K562 (cell line): ENCODE measurements around the gene NUTM1. TPM values are rescaled to one million over a fixed set of nuclear protein-coding genes. Genes with fewer than 3 reads are reported as not detected.

Experiments used
- ATAC-seq: fragments of 200-7000 bp; cut with Tn5 transposase; 3 replicates; pipeline ENCODE4 v1.9.1; 2020; ENCODE audit warnings: moderate library complexity
- BruUV-seq: library from RNA; stranded (reverse); fragments of 400-500 nt; replicated peaks from 2 replicates; lab custom pipeline; 2021; lab: Mats Ljungman, UMichigan
- CTCF ChIA-PET: fragments of 300-600 bp; formaldehyde crosslinking; extraction: SDS; loops from one replicate; lab custom pipeline; 2021; ENCODE audit warnings: low intra/inter-chr PET ratio; lab: Yijun Ruan, JAX
- POLR2A ChIA-PET: fragments of 300-600, 350-650 bp; sonication (Branson Sonifier 250); formaldehyde crosslinking; extraction: SDS; loops from one replicate; lab custom pipeline; 2021; ENCODE audit warnings: antibody characterized with exemption, inconsistent platforms; lab: Yijun Ruan, JAX
- DNase-seq, 4 experiments: peaks; one replicate each; pipeline versions ENCODE4 v3.0.0 to v3.0.0-alpha.2; 2011 to 2018; ENCODE audit warnings: low spot score in 3 of 4, mixed read lengths in 3 of 4; ENCODE audit errors: extremely low read depth in 1 of 4
- FAIRE-seq: peaks from 2 replicates; lab custom pipeline; 2011; peaks lifted over from hg19 to GRCh38; lab: Jason Lieb, UNC
- H2AFZ ChIP-seq: 2 replicates; pipeline ENCODE4 v1.6.0; 2011; ENCODE audit warnings: low read depth, low read length, control low read depth, inconsistent platforms
- H3K27ac ChIP-seq: fragments of 200-600 bp; 3 replicates; pipeline ENCODE4 v1.8.0; 2011; ENCODE audit warnings: low read depth, mild to moderate bottlenecking, control low read depth, inconsistent platforms, low read length, moderate library complexity, mixed read lengths; ENCODE audit errors: extremely low read depth
- H3K27me3 ChIP-seq, 2 experiments: fragments of 300-600 bp in 1 of 2; 2 replicates in 1 of 2; 3 replicates in 1 of 2; pipeline versions ENCODE4 v1.6.0 to v1.8.0; 2011; ENCODE audit warnings: inconsistent platforms in 2 of 2, low read length in 2 of 2, mild to moderate bottlenecking in 1 of 2, mixed read lengths in 1 of 2, moderate library complexity in 1 of 2; ENCODE audit not compliant: control insufficient read depth in 2 of 2, insufficient read depth in 2 of 2
- H3K36me3 ChIP-seq: fragments of 300-600 bp; 3 replicates; pipeline ENCODE4 v1.8.0; 2011; ENCODE audit warnings: mild to moderate bottlenecking, low read length, inconsistent platforms; ENCODE audit not compliant: control insufficient read depth, insufficient read depth
- H3K4me1 ChIP-seq, 2 experiments: fragments of 200-600 bp in 1 of 2; replicated peaks in 1 of 2; 2 replicates in 1 of 2; 3 replicates in 1 of 2; pipeline versions ENCODE4 v1.5.1 to v1.8.0; 2011; ENCODE audit warnings: inconsistent platforms in 2 of 2, low read length in 2 of 2, mild to moderate bottlenecking in 1 of 2, mixed read lengths in 1 of 2, moderate library complexity in 1 of 2; ENCODE audit not compliant: control insufficient read depth in 2 of 2, insufficient read depth in 2 of 2
- H3K4me2 ChIP-seq: 2 replicates; pipeline ENCODE4 v1.6.1; 2011; ENCODE audit warnings: low read length, control low read depth, inconsistent platforms, mixed read lengths; ENCODE audit not compliant: insufficient read depth
- H3K4me3 ChIP-seq: fragments of 200-600 bp; sonication (generic), shearing (Covaris generic); 2 replicates; pipeline ENCODE4 v1.5.1; 2016; ENCODE audit warnings: control low read depth, inconsistent platforms
- H3K79me2 ChIP-seq: fragments of 200-600 bp; 3 replicates; pipeline ENCODE4 v1.8.0; 2011; ENCODE audit warnings: low read length, inconsistent platforms; ENCODE audit not compliant: control insufficient read depth, insufficient read depth
- H3K9ac ChIP-seq, 2 experiments: 2 replicates each; pipeline versions ENCODE4 v1.6.0 to v1.6.1; 2011; ENCODE audit warnings: low read depth in 2 of 2, low read length in 2 of 2, control low read depth in 1 of 2, inconsistent platforms in 1 of 2, mild to moderate bottlenecking in 1 of 2, mixed read lengths in 1 of 2; ENCODE audit not compliant: insufficient read depth in 1 of 2
- H3K9me1 ChIP-seq: one replicate; pipeline ENCODE4 v1.6.0; 2011; ENCODE audit warnings: inconsistent platforms, mild to moderate bottlenecking, low read length, moderate library complexity; ENCODE audit not compliant: control insufficient read depth, insufficient read depth
- H3K9me3 ChIP-seq: replicated peaks from 2 replicates; pipeline ENCODE4 v1.5.1; 2011; ENCODE audit warnings: low read depth, low read length, inconsistent platforms; ENCODE audit not compliant: control insufficient read depth, insufficient read depth
- H4K20me1 ChIP-seq: replicated peaks from 2 replicates; pipeline ENCODE4 v1.6.1; 2011; ENCODE audit warnings: low read length, inconsistent platforms, mixed read lengths; ENCODE audit not compliant: control insufficient read depth, insufficient read depth
- ASH1L ChIP-seq: fragments of 450-650 bp; IDR thresholded peaks from 2 replicates; pipeline ENCODE4 v1.6.1; 2018; ENCODE audit warnings: borderline replicate concordance, mild to moderate bottlenecking, low read depth; ENCODE audit not compliant: partially characterized antibody
- EP300 ChIP-seq: IDR thresholded peaks from 2 replicates; pipeline ENCODE4 v1.6.1; 2012; ENCODE audit warnings: low read length, improper control_type of control experiment
- HDAC2 ChIP-seq: fragments of 450-650 bp; IDR thresholded peaks from 2 replicates; pipeline ENCODE4 v1.6.1; 2016; ENCODE audit warnings: mild to moderate bottlenecking
- HDAC8 ChIP-seq: fragments of 450-650 bp; IDR thresholded peaks from 2 replicates; pipeline ENCODE4 v1.6.1; 2016; ENCODE audit warnings: mild to moderate bottlenecking, missing genetic modification characterization, moderate library complexity, missing compliant biosample characterization
- HMG20A ChIP-seq: fragments of 450-650 bp; formaldehyde crosslinking; conservative IDR thresholded peaks from 2 replicates; pipeline ENCODE4 v1.4.0; 2020; ENCODE audit warnings: mild to moderate bottlenecking, mixed read lengths
- NFE2L1 ChIP-seq: fragments of 450-650 bp; IDR thresholded peaks from 2 replicates; pipeline ENCODE4 v1.6.1; 2016; ENCODE audit warnings: missing genetic modification characterization, low read depth, mild to moderate bottlenecking, missing compliant biosample characterization, moderate library complexity, borderline replicate concordance
- SMARCA4 ChIP-seq: fragments of 450-650 bp; IDR thresholded peaks from 2 replicates; pipeline ENCODE4 v1.6.1; 2016
- ZBED1 ChIP-seq: IDR thresholded peaks from 2 replicates; pipeline ENCODE4 v1.6.1; 2014
- ZFX ChIP-seq: sonication (generic); formaldehyde crosslinking; IDR thresholded peaks from 2 replicates; pipeline ENCODE4 v1.8.0; 2022; ENCODE audit warnings: mild to moderate bottlenecking, missing genetic modification reagents, moderate library complexity
- ZNF239 ChIP-seq: fragments of 250-450 bp; sonication (Bioruptor Pico); IDR thresholded peaks from 2 replicates; pipeline ENCODE4 v1.4.0; 2020; ENCODE audit warnings: mild to moderate bottlenecking
- ZNF445 ChIP-seq: fragments of 250-450 bp; sonication (Bioruptor Pico); IDR thresholded peaks from 2 replicates; pipeline ENCODE4 v1.4.0; 2020; ENCODE audit warnings: low read depth, mild to moderate bottlenecking, moderate library complexity
- ZNF57 ChIP-seq: fragments of 450-650 bp; formaldehyde crosslinking; IDR thresholded peaks from 2 replicates; pipeline ENCODE4 v1.4.0; 2020; ENCODE audit warnings: mild to moderate bottlenecking, moderate library complexity
- ZNF76 ChIP-seq: fragments of 250-450 bp; sonication (Bioruptor Pico); IDR thresholded peaks from 2 replicates; pipeline ENCODE4 v1.4.0; 2020; ENCODE audit warnings: mild to moderate bottlenecking, moderate library complexity, borderline replicate concordance
- ZNF764 ChIP-seq: fragments of 250-450 bp; sonication (Bioruptor Pico); IDR thresholded peaks from 2 replicates; pipeline ENCODE4 v1.4.0; 2020; ENCODE audit warnings: low read depth, mild to moderate bottlenecking, moderate library complexity
- WGBS: fragments of 100-300 bp; shearing (Covaris generic); methylation state at CpG from one replicate; pipeline ENCODE4 v1.1.6; 2016; ENCODE audit warnings: low coverage, mixed read lengths; ENCODE audit not compliant: insufficient coverage; ENCODE audit errors: missing lambda C conversion rate; 5-methylcytosine and 5-hydroxymethylcytosine counted together
- in situ Hi-C: fragments of 300-500 bp; cut with MboI; formaldehyde crosslinking; loops from 4 replicates; pipeline ENCODE4 v1.15.0; 2018; ENCODE audit warnings: inconsistent platforms, mixed read lengths
- intact Hi-C: fragments of 100-400 bp; cut with micrococcal nuclease; formaldehyde crosslinking; loops from 2 replicates; pipeline ENCODE4 v1.14.2; 2022
- polyA plus RNA-seq, 8 experiments: library from polyadenylated mRNA; depleted of rRNA in 4 of 8; stranded (reverse) in 5 of 8; unstranded in 3 of 8; fragments of >200 nt; fragmentation: Nextera tagmentation in 2 of 8; fragmentation: Illumina TruSeq in 1 of 8; extraction: Ambion mirVana in 2 of 8; extraction: Trizol in 1 of 8; gene quantifications; 2 replicates each; pipeline versions ENCODE4 v1.2.1 to v1.2.3, GENCODE V29; 2011 to 2014; ENCODE audit warnings: inconsistent platforms in 1 of 8, missing spikeins in 1 of 8
- total RNA-seq, 7 experiments: library from RNA; depleted of rRNA in 6 of 7; stranded (reverse); fragments of >200 nt in 6 of 7; fragmentation: Illumina TruSeq in 2 of 7; extraction: Trizol in 2 of 7; gene quantifications; 2 replicates each; pipeline versions ENCODE4 v1.2.1 to v1.2.3, GENCODE V29; 2011 to 2021; ENCODE audit warnings: low replicate concordance in 1 of 7
- TF ChIP-seq, protein P1 (sequence below): sonication (generic); formaldehyde crosslinking; IDR thresholded peaks from 2 replicates; pipeline ENCODE4 v1.8.0; 2022; ENCODE audit warnings: mild to moderate bottlenecking, missing genetic modification reagents
- TF ChIP-seq, protein P2 (sequence below): sonication (generic); formaldehyde crosslinking; IDR thresholded peaks from 2 replicates; pipeline ENCODE4 v1.9.0; 2022; ENCODE audit warnings: mild to moderate bottlenecking, missing genetic modification reagents
- TF ChIP-seq, protein P3 (sequence below): fragments of 250-450 bp; sonication (Bioruptor Pico); IDR thresholded peaks from 2 replicates; pipeline ENCODE4 v1.4.0; 2020; ENCODE audit warnings: mild to moderate bottlenecking, moderate library complexity
- TF ChIP-seq, protein P4 (sequence below): fragments of 450-650 bp; IDR thresholded peaks from 2 replicates; pipeline ENCODE4 v1.6.1; 2016; ENCODE audit warnings: borderline replicate concordance
- TF ChIP-seq, protein P5 (sequence below): fragments of 250-450 bp; sonication (Bioruptor Pico); IDR thresholded peaks from 2 replicates; pipeline ENCODE4 v1.5.0; 2020; ENCODE audit warnings: mild to moderate bottlenecking

Gene NUTM1
- total and polyA plus RNA-seq, 9 of the 15 experiments (the other 6 are each of a cell fraction or from before 2014, with no cell fraction given), result 0.01 to 0.05 (median 0.04) TPM; not detected in 4

DNA sequence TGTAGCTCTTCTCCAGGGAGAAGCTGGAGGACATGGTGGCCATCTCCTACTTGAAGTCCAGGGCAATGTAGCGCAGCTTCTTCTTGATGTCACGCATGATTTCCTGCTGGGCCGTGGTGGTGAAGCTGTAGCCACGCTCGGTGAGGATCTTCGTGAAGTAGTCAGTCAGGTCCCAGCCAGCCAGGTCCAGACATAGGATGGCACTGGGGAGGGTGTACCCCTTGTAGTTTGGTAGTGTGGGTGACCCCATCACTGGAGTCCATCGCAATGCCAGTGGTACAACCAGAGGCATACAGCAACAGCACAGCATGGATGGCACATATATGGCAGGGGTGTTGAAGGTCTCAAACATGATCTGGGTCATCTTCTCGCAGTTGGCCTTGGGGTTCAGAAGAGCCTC, 30.8 kb downstream of the NUTM1 start:
- ChIA-PET CTCF (no interaction called here), POLR2A (no interaction called here)
- in situ Hi-C loops (no loop called here), intact Hi-C loops (no loop called here)
- Histone ChIP-seq H3K9me1 (no peaks in the 10 kb centered on the region), H3K9me3 (no peaks in the 10 kb centered on the region), H3K4me3 (no peak overlapping the region), H3K79me2 (no peaks in the 10 kb centered on the region), H2AFZ (no peak overlapping the region), H3K9ac (0 out of 4 replicates have a peak overlapping the region, but pooled peaks of 1 of the 2 experiments have one; percentile 2), H3K27me3 (peaks cover 0 to 7% of the 10 kb centered on the region in 2 experiments; a peak in 1 of 5 replicates), H3K4me2 (no peak overlapping the region), H3K4me1 (no peaks in the 10 kb centered on the region), H3K36me3 (no peaks in the 10 kb centered on the region), H3K27ac (no peak overlapping the region), H4K20me1 (no peaks in the 10 kb centered on the region)
- no peak for DNase-seq
- no peak for FAIRE-seq
- BruUV-seq, result no TSS peak
- WGBS, result 23% methylated on average over 8 of the region's 8 CpGs
- no peak for ATAC-seq
- TF ChIP-seq ASH1L, result no peak
- TF ChIP-seq, protein P1, sequence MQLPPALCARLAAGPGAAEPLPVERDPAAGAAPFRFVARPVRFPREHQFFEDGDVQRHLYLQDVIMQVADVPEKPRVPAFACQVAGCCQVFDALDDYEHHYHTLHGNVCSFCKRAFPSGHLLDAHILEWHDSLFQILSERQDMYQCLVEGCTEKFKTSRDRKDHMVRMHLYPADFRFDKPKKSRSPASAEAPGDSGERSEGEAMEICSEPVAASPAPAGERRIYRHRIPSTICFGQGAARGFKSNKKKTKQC (CRISPR knock-in tag), result no peak
- TF ChIP-seq SMARCA4, result no peak
- TF ChIP-seq HDAC8, result no peak
- no peak for TF ChIP-seq ZNF76
- no peak for TF ChIP-seq ZNF764 (CRISPR knock-in tag)
- TF ChIP-seq, protein P2, sequence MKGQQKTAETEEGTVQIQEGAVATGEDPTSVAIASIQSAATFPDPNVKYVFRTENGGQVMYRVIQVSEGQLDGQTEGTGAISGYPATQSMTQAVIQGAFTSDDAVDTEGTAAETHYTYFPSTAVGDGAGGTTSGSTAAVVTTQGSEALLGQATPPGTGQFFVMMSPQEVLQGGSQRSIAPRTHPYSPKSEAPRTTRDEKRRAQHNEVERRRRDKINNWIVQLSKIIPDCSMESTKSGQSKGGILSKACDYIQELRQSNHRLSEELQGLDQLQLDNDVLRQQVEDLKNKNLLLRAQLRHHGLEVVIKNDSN (CRISPR knock-in tag), result no peak
- TF ChIP-seq ZNF57 (CRISPR knock-in tag), result no peak
- TF ChIP-seq ZFX (CRISPR knock-in tag), result no peak
- TF ChIP-seq EP300, result no peak
- TF ChIP-seq, protein P3, sequence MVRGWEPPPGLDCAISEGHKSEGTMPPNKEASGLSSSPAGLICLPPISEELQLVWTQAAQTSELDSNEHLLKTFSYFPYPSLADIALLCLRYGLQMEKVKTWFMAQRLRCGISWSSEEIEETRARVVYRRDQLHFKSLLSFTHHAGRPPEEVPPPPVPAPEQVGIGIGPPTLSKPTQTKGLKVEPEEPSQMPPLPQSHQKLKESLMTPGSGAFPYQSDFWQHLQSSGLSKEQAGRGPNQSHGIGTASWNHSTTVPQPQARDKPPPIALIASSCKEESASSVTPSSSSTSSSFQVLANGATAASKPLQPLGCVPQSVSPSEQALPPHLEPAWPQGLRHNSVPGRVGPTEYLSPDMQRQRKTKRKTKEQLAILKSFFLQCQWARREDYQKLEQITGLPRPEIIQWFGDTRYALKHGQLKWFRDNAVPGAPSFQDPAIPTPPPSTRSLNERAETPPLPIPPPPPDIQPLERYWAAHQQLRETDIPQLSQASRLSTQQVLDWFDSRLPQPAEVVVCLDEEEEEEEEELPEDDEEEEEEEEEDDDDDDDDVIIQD, result no peak
- TF ChIP-seq ZNF445 (CRISPR knock-in tag), result no peak
- no peak for TF ChIP-seq NFE2L1
- TF ChIP-seq HDAC2, result no peak
- no peak for TF ChIP-seq HMG20A
- TF ChIP-seq, protein P4, sequence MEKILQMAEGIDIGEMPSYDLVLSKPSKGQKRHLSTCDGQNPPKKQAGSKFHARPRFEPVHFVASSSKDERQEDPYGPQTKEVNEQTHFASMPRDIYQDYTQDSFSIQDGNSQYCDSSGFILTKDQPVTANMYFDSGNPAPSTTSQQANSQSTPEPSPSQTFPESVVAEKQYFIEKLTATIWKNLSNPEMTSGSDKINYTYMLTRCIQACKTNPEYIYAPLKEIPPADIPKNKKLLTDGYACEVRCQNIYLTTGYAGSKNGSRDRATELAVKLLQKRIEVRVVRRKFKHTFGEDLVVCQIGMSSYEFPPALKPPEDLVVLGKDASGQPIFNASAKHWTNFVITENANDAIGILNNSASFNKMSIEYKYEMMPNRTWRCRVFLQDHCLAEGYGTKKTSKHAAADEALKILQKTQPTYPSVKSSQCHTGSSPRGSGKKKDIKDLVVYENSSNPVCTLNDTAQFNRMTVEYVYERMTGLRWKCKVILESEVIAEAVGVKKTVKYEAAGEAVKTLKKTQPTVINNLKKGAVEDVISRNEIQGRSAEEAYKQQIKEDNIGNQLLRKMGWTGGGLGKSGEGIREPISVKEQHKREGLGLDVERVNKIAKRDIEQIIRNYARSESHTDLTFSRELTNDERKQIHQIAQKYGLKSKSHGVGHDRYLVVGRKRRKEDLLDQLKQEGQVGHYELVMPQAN, result no peak
- no peak for TF ChIP-seq ZNF239 (CRISPR knock-in tag)
- no peak for TF ChIP-seq ZBED1
- TF ChIP-seq, protein P5, sequence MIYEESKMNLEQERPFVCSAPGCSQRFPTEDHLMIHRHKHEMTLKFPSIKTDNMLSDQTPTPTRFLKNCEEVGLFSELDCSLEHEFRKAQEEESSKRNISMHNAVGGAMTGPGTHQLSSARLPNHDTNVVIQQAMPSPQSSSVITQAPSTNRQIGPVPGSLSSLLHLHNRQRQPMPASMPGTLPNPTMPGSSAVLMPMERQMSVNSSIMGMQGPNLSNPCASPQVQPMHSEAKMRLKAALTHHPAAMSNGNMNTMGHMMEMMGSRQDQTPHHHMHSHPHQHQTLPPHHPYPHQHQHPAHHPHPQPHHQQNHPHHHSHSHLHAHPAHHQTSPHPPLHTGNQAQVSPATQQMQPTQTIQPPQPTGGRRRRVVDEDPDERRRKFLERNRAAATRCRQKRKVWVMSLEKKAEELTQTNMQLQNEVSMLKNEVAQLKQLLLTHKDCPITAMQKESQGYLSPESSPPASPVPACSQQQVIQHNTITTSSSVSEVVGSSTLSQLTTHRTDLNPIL, result no peak
